ENCODE results near the gene B4GALNT3.

The B4GALNT3 gene

DNA sequence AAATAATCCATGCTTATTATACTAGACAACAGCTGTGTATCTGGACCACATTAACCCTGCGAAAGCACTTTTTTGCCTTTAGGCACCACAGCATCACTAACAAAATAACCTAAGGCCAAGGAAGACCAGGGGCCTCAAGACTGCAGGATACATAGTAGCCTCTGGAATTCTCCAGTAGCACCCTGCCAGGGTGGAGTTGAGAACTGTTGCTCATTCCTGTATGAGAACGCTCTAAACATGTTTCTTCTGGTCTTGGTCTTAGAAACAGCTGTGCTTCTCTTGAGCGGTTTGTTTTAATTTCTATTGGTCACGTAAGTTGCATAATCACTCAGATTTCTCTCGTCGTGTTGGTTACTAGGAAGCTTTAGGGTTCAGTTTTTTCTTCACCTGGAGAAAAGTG lies 7.9 kb downstream of the B4GALNT3 start:
- FAIRE-seq (no peak), DNase-seq (ENCODE audit: low spot score) (no peak)

DNA sequence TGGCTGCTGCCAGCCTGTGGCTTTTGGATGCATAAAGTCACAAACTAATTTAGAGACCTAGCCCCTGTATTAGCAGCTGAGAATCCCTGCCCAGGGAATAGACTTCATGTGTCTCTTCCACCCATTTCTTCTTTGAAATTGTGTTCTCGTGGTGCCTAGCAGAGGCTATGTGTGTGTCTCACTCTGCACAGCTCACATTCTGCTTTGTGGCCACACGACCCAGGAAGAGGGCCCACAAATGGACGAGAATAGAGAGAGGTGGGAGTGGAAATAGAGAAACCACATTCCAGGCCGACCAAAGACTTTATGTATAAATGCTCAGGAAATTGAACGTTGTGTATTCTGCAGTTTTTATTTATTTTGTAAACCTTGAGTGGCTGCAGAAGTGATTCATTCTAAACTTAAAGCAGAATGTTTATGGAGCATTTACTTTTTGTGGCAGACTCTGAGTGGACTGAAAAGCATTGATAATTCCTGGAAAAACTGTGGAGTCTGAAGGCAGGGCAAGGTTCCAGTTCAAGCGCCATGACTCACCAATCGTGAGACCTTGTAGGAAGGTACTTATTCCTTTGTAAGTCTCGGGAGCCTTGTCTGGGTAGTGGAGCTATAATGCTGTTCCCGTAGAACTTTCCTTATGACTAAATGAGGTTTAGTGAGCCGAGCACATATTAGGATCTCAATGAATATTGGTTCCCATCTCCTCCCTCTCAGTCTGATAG lies 9.1 kb downstream of the B4GALNT3 start:
- DNase-seq (ENCODE audit: low spot score) (peak; percentile 54), FAIRE-seq (no peak)

DNA sequence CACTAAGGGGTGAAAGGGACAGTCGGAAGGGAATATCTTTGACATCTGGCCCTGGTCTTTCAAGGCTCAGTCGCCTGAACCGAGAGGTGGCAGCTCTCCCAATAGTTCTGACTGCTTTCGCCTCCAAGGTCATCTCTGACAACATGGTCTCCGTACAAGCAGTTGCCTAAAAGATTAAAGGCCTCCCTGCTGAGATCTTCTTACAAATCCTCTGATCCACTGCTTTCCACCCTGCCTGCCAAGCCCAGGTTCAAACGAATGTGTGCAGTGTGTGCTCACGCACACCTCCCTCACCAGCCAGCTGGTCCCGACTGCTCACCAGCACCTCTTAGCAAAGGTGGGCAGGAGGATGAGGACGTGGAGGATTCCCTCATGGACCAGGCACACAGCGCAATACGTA lies 10.4 kb downstream of the B4GALNT3 start:
- FAIRE-seq (peak; percentile 75), DNase-seq (ENCODE audit: low spot score) (no peak)

DNA sequence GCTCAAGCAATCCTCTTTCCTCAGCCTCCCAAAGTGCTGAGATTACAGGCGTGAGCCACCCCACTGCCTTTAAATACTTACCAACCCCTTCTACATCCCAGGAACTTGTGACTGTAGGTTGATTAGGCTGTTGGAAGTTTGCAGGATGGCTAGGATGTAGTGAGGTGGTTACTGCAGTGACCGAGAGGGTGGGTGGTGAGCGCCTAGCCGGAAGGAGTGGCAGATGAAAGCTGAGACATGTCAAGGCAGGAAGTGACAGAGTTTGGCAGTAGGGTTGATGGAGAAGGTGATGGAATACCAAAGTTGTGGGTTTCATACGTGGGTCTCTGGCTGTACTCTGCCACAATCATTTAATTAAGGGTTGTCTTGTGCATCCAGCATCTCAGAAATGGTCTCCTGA lies 13.5 kb downstream of the B4GALNT3 start:
- FAIRE-seq: peak; percentile 84

DNA sequence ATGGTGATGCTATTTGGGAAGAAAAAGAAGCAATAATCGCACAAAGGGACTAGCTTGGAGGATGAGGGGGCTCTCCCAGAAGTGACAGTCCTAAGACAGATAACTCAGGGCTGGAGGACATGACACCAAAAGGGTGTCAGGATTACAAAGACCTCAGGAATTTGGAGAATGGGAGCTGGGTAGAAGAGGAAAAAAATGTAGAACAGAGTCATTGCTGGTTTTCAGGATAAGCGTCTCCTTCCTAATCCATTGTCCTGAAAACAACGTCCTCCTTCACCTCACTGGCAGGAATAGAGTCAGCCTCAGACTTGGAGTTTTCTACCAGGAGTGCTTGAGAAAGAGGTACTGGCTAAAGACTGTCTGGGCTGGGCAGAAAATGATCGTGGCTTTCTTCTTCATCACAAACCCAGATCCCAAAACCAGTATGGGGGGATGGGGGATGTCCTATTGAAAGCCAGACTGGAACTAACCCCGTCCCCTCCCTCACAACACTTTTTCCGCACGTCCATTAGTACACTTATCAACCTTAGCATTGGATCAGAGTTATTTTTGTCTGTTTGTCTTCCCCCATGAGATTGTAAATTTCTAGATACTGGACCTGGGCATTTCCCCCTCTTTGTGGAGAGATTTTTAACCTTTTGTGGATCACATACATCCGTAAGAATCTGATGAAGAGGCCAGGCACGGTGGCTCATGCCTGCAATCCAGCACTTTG lies 14.3 kb downstream of the B4GALNT3 start:
- DNase-seq (ENCODE audit: low spot score) (peak; percentile 70), FAIRE-seq (peak; percentile 20)

More for the DNA sequence above, 13.5 kb downstream of the B4GALNT3 start:
- no peak for DNase-seq (ENCODE audit: low spot score)

DNA sequence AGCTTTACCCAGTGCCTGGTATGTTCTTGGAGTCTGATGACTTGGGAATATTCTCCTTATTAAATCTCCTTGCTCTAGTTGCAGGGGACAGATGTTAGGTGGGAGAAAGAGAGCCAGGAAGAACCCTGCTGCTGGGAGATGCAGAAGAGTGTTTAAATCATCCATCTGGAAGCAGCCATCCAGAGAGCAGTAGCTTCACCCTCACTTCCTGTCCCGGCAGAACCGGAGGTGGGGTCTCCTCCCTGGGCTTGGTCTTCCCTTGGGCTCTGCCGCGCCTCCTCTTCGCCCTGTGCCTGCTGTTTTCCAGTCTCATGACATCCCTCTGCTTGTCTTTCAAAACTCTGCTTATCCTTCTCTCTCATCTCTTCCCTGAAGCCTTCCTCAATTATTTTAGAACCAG lies 15.5 kb downstream of the B4GALNT3 start:
- FAIRE-seq: no peak
- no peak for DNase-seq (ENCODE audit: low spot score)

DNA sequence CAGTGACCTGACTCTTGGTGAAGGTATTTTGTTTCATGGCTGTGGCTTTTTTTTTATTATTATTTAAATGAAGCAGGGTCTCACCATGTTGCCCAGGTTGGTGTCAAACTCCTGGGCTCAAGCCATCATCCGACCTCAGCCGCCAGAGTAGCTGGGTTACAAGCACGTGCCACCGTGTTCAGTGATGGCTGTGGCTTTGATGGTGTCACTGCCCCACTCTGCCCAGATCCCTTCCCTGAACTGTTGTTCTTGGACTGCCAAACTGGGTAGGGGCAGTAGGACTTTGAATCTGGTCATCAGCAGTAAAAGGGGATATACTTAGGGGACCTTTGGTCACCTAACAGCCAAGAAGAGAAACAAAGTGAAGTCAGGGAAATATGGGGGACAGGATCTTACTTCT lies 19.4 kb downstream of the B4GALNT3 start:
- FAIRE-seq (peak; percentile 59), DNase-seq (ENCODE audit: low spot score) (no peak)

DNA sequence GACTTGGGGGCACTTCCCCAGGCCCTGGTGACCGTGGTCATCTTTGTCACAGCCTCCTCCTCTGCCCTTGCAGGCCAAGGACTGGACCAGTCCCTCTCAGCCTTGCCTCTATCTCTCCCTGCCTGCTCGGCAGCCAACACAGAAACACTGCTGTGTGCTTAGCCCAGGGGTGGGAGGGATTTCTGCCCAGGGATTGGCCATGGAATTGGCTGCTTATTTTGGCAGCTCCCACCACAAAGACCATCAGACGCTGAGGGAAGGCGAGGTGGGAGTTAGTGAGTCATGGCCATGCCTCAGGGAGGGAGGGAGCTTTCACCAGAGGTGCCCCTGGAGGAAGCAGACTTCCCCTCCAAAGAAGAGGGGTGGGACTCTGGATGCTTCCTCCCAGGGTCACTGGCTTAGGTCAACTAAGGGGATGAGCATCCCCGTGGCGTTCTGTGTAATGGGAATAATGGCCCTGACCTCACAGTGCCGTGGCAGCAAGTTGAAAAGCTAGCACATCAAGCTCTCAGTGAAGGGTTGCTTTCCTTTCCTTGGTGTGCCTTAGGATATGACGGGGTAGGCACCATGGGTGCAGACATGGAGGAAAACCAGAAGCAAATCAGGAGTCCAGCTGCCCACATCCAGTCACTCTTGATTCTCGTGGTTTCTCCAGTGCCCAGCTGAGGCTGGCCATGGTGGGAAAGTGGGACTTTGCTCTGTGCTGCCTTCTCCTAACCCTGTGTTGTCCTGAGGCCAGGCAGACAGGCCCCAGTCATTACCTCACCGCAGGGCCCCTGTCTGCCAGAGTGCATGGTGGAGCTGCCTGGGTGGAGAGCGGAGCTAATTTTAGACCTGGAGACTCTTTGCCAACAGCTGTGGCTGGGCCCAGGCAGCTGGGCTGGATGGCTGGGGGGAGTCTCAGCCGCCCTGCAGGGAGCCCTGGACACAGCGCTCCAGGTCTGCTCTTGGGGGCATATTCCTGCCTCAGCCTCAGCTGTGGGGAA lies 21.4 kb downstream of the B4GALNT3 start:
- peak; percentile 66 for DNase-seq (ENCODE audit: low spot score)

DNA sequence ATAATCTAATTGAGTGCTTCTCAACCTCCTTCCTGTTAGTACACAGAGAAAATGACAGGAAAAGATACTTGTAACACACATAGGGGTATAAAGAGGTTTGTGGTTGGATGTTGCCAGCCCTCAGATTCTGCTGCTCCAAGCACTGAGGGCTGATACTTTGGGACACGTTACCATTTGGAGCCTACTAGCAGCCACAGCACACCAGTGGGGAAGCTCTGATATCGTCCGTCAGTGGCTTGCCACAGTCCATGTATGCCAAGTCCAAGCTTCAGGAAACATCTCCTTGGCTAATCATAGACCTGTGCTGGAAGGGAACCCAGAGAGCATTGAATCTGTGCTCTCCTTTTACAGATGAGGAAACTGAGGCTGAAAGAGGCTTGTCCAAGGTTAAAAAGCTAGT lies 22.3 kb downstream of the B4GALNT3 start:
- DNase-seq (ENCODE audit: low spot score) (no peak), FAIRE-seq (peak; percentile 5)

More for the DNA sequence above, 21.4 kb downstream of the B4GALNT3 start:
- FAIRE-seq: peak; percentile 87

DNA sequence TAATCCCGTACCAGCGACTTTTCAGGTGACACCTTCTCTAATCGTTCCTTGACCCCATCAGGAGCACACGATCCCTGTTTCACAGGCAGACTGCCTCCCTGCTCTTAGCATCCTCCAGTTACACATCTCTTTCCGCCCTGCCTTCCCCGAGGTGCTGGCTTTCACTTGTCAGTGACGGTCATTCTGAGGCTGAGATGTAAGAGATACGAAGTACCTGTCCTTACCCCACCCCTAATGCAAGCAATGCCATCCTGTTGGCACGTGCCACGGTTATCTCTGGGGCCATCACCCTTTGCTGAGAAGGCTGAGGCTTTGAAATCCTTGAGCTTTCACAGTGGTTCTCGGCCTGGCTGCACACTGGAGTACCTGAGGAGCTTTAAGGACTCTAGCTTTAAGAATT lies 24.4 kb downstream of the B4GALNT3 start:
- no peak for DNase-seq (ENCODE audit: low spot score)
- FAIRE-seq: no peak

DNA sequence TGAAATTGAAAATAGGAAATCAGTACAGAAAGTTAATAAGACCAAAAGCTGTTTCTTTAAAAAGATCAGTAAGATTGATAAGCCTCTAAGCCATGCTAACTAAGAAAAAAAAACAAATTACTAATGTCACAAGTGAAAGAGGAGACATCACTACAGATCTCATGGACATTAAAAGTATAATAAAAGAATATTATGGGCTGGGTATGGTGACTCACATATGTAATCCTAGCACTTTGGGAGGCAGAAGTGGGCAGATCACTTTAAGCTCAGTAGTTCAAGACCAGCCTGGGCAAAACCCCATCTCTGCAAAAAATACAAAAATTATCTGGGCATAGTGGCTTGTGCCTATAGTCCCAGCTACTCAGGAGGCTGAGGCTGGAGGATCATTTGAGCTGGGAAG lies 30.5 kb downstream of the B4GALNT3 start:
- FAIRE-seq: no peak
- DNase-seq (ENCODE audit: low spot score): no peak

DNA sequence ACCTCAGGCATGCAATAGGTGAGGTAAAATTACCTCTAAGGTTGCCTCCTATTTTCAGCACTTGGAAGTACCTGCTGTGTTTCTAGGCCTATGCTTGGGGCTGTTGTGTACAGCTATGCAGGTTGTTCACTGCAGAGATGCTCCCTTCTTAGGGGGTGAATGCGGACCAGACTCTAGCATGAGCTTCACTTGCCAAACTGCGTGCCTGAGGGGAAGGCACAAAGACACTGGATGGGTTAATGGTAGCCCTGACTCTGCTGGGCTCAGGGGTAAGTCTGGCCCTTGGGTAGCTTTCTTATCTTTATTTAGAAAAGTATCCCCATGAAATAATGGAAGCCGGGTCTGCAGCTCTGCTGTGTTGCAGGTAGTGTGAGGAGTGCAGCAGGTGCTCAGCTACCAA lies 35.7 kb downstream of the B4GALNT3 start:
- DNase-seq (ENCODE audit: low spot score) (no peak), FAIRE-seq (peak; percentile 65)

DNA sequence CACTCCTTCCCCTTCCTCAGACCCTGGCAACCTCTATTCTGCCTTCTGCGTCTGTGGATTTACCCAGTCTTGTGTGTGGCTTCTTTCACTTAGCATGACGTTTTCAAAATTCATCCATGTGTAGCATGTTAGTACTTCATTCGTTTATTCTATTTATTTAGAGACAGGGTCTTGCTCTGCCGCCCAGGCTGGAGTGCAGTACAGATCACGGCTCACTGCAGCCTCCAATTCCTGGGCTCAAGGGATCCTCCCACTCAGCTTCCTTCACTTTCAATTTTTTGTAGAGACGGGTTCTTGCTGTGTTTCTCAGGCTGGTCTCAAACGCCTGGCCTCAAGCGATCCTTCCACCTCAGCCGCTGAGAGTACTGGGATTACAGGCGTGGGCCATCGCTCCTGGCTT lies 37.0 kb downstream of the B4GALNT3 start:
- DNase-seq (ENCODE audit: low spot score) (no peak), FAIRE-seq (no peak)

DNA sequence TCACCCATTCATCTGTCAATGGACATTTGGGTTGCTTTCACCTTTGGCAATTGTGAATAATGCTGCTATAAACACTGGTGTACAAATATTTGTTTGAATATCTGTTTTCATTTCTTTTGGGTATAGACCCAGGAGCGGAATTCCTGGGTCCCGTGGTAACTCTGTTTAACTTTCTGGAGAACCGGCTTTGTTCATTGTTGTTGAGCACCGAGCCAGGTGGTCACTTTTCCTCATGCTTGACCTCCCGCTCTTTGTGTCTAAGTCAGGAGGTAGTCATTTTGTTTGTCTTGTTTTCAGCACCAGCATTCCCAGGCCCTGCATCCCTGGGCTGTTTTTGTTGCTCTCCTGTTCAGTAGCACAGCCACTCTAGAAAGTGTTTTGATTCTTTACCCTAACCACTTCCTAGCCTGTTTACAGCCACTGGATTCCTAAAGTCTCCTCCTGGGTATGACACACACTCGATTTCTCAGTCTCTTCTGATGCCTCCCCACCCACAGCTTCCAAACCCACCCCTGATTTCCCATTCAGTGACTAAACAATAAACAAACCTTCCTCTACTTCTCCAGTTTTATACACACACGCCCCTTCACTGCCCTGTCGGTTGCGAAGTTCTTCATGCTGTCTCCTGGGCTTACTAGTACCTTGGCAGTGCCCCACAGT lies 37.9 kb downstream of the B4GALNT3 start:
- FAIRE-seq (peak; percentile 42), DNase-seq (ENCODE audit: low spot score) (no peak)

DNA sequence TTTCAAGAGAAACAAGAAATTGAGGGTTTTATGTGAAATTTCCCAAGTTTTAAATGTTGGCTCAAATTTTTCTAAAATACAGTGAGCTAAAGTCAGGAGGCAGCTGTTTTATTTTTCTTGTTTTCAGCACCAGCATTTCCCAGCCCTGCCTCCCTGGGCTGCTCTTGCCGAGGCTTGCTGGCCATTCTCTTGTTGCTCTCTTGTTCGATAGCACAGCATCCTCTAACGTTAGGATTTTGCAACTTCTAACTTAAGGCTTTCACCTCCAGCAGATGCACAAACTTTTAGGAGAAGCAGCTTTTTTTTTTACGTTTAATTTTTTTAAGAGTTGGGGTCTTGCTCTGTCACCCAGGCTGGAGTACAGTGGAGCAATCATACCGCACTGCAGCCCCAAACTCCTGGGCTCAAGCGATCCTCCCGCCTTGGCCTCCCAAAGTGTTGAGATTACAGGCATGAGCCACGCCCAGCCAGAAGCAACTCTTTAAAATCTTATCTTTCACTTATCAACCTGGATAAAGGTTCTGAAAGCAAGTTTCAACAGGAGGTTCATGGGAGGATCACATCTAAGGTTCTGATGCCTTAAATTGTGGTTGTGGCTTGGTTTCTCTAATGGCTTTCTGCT lies 40.2 kb downstream of the B4GALNT3 start:
- DNase-seq (ENCODE audit: low spot score) (no peak), FAIRE-seq (no peak)

DNA sequence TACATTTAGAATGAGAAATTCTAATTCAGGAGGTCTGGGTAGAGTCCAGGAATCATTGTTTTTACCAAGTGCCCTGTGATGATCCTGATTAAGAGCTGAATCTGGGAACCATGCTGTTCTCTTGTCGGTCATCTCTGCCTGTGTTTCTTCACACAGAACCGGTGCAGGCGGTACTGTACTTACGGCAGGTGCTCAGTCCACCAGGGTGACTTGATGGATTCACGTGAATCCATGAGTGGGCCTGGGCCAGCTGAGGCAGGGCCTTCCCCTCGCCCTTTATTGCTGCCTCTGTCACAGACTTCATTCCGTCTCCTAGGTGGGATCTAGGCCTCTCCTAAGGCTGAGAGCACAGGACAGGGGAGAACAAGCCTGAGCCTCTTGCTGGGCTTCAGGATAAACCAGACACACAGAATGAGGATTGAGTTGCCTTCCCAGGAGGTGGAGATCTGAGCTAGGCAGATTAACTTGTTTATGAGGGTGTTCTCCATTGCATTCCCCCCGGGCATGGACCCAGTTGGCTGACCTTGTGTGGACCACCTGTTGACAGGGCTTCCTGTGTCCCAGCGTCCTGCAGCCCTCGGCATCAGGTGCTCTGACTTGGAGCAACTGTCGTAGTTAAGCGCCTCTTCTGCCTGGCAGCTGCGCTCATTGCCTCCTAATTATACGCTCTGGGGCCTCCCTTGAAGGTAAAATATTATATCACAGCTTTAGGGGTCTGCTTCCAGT lies 42.1 kb downstream of the B4GALNT3 start:
- FAIRE-seq: peak; percentile 50
- no peak for DNase-seq (ENCODE audit: low spot score)

DNA sequence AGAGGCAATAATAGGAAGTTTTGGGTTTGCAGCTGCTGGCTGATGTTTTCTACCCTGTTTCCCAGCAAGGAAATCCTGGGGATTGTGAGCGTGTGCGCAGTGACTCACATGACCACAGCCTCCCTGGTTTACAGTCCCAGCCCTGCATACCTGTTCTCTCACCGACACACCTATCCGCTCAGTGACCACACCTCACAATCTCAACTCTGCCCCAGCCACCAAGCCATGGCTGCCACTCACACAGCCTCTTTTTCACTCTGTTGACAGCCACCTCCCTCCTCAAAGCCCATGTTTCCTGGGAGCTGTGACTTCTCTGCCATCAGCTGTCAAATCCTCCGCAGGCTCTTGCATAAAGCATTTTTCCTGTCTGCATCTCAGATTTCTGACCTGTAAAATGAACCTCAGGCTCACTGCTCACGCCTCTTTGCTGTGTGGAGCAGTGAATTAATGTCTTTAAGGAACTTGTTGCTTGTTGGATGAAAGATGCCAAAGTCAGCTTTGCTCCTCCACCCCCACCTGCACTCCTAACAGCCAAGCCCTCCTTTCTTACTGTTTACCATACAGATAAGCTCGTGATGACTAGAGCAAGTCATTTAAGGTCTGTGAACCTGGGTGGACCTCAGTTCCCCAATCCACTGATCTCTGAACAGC lies 43.5 kb downstream of the B4GALNT3 start:
- DNase-seq (ENCODE audit: low spot score): peak; percentile 65
- FAIRE-seq: peak; percentile 89

DNA sequence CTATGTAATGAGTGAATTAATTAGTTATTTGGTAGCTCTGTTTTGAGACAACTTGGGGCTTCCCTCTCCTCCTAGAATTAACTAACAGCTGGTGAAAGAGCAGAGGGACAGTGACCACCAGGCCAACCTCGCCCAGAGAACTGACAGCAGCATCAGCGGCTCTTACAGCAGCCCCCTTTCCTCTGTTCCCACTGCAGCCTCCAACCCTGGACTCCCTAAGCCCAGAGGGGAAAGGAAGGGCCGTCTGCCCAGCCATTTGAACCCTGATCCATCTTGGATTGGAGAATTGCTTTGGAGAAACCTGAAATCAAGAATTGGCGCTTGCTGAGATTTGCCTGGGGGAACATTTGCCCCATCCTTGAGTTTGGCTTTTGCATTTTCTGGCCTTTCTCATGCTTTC lies 45.5 kb downstream of the B4GALNT3 start:
- FAIRE-seq (no peak), DNase-seq (ENCODE audit: low spot score) (no peak)

DNA sequence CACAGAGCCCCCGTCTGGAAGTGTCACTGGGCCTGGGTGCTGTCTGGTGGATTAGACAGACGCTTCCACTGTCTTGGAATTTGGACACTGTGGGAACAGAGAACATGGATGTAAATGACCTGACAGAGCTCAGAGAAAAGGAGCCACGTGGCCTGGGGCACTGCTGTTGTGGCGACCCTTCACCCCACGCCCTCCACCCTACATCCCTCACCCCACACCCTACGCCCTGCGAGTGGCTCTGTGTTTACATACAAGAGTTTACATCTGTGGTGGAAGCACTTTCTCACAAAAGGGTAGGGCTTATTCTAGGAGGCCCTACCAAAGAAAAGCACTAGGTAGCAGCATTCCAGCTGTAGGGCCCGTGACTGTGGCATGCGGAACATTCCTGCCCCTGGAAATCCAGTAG lies 47.7 kb downstream of the B4GALNT3 start:
- no peak for FAIRE-seq
- no peak for DNase-seq (ENCODE audit: low spot score)

DNA sequence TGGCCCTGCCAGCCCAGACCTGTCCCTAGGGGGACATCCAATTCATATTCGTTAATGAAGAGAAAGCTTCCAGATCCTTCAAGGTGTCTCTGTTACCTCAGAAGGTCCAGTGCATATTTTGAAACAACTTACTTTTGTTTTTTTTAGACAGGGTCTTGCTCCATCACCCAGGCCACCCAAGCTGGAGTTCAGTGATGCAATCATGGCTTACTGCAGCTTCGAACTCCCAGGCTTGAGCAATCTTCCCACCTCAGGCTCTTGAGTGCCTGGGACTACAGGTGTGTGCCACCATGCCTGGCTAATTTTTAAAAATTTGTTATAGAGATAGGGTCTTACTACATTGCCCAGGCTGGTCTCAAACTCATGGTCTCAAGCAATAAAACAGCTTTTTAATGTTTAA lies 48.4 kb downstream of the B4GALNT3 start:
- FAIRE-seq: no peak
- DNase-seq (ENCODE audit: low spot score): no peak
